Keratinocyte (primary cell): Measurements from ENCODE around the gene ERMAP. TPM values are rescaled to one million over a fixed set of nuclear protein-coding genes. Genes with fewer than 3 reads are reported as not detected.

Experiments used
- DNase-seq: peaks from one replicate; pipeline ENCODE4 v3.0.0-alpha.2; 2011; ENCODE audit warnings: low read depth, missing footprints, low spot score
- FAIRE-seq: peaks from 2 replicates; lab custom pipeline; 2011; peaks lifted over from hg19 to GRCh38; lab: Jason Lieb, UNC
- H2AFZ ChIP-seq: 2 replicates; pipeline ENCODE4 v1.6.0; 2012; ENCODE audit warnings: low read length, control low read depth, inconsistent platforms; ENCODE audit not compliant: control insufficient read depth
- H3K27ac ChIP-seq: 2 replicates; pipeline ENCODE4 v1.5.1; 2011; ENCODE audit warnings: low read length; ENCODE audit not compliant: control insufficient read depth, insufficient read depth
- H3K27me3 ChIP-seq: 3 replicates; pipeline ENCODE4 v1.6.0; 2011; ENCODE audit warnings: low read length; ENCODE audit not compliant: control insufficient read depth, insufficient read depth; ENCODE audit errors: extremely low read depth
- H3K36me3 ChIP-seq, 2 experiments: 2 replicates in 1 of 2; 3 replicates in 1 of 2; pipeline ENCODE4 v1.5.1; 2011; ENCODE audit warnings: low read length in 2 of 2, mild to moderate bottlenecking in 1 of 2; ENCODE audit not compliant: control insufficient read depth in 2 of 2, insufficient read depth in 2 of 2; ENCODE audit errors: extremely low read depth in 1 of 2
- H3K4me1 ChIP-seq: 3 replicates; pipeline ENCODE4 v1.5.1; 2011; ENCODE audit warnings: low read length; ENCODE audit not compliant: control insufficient read depth, insufficient read depth; ENCODE audit errors: extremely low read depth
- H3K4me2 ChIP-seq: 3 replicates; pipeline ENCODE4 v1.6.0; 2011; ENCODE audit warnings: low read depth, low read length; ENCODE audit not compliant: control insufficient read depth, insufficient read depth; ENCODE audit errors: extremely low read depth
- H3K4me3 ChIP-seq, 3 experiments: fragments of 200-600 bp in 1 of 3; sonication (generic) in 1 of 3; 2 replicates in 2 of 3; 3 replicates in 1 of 3; pipeline ENCODE4 v1.5.1; 2011 to 2016; ENCODE audit warnings: low read length in 3 of 3, mild to moderate bottlenecking in 3 of 3, control low read depth in 2 of 3, inconsistent platforms in 1 of 3, low read depth in 1 of 3, mixed read lengths in 1 of 3, mixed run types in 1 of 3, moderate library complexity in 1 of 3; ENCODE audit not compliant: control insufficient read depth in 2 of 3, insufficient read depth in 2 of 3; ENCODE audit errors: extremely low read depth in 1 of 3
- H3K79me2 ChIP-seq: 2 replicates; pipeline ENCODE4 v1.6.0; 2012; ENCODE audit warnings: low read length; ENCODE audit not compliant: control insufficient read depth, insufficient read depth
- H3K9ac ChIP-seq: 3 replicates; pipeline ENCODE4 v1.6.0; 2011; ENCODE audit warnings: low read length; ENCODE audit not compliant: control insufficient read depth, insufficient read depth; ENCODE audit errors: extremely low read depth
- H3K9me1 ChIP-seq: 3 replicates; pipeline ENCODE4 v1.6.0; 2011; ENCODE audit warnings: low read length; ENCODE audit not compliant: control insufficient read depth, insufficient read depth; ENCODE audit errors: extremely low read depth
- H3K9me3 ChIP-seq: 2 replicates; pipeline ENCODE4 v1.5.1; 2012; ENCODE audit warnings: low read depth, low read length; ENCODE audit not compliant: control insufficient read depth
- H4K20me1 ChIP-seq: 3 replicates; pipeline ENCODE4 v1.6.0; 2011; ENCODE audit warnings: low read length; ENCODE audit not compliant: control insufficient read depth, insufficient read depth; ENCODE audit errors: extremely low read depth
- CTCF ChIP-seq, 3 experiments: IDR thresholded peaks in 1 of 3; conservative IDR thresholded peaks in 1 of 3; optimal IDR thresholded peaks in 1 of 3; 2 replicates in 2 of 3; 3 replicates in 1 of 3; pipeline versions ENCODE3 to v1.5.1; 2011; ENCODE audit warnings: low read length in 3 of 3, mild to moderate bottlenecking in 3 of 3, moderate library complexity in 2 of 3, control low read depth in 1 of 3, inconsistent platforms in 1 of 3; ENCODE audit not compliant: insufficient read depth in 2 of 3; ENCODE audit errors: extremely low read depth in 1 of 3
- EZH2 ChIP-seq: IDR thresholded peaks from one replicate; pipeline ENCODE4 v1.6.1; 2012; ENCODE audit warnings: inconsistent platforms, mild to moderate bottlenecking, low read length, moderate library complexity
- dilution Hi-C: fragments of 300-500 bp; cut with MboI; formaldehyde crosslinking; loops from one replicate; pipeline ENCODE4 v1.7.0; 2020; ENCODE audit warnings: low sequenced_read_pairs; ENCODE audit not compliant: extremely low pct_ligation_motif_present
- polyA plus RNA-seq, 5 experiments: library from polyadenylated mRNA; depleted of rRNA in 3 of 5; stranded (reverse) in 3 of 5; stranded (forward) in 1 of 5; unstranded in 1 of 5; fragments of >200 nt; gene quantifications; 1 replicate in 1 of 5; 2 replicates in 3 of 5; 3 replicates in 1 of 5; pipeline versions ENCODE4 v1.2.1 to v1.2.3, GENCODE V29; 2011 to 2012; ENCODE audit warnings: missing spikeins in 2 of 5, low read depth in 1 of 5, low replicate concordance in 1 of 5

Gene ERMAP
- polyA plus RNA-seq, 1 donor (not counting 4 experiments of a cell fraction or from before 2014, with no cell fraction given): 5.6 TPM

- Histone ChIP-seq H3K4me2 (no peak overlapping the region), H3K4me3 (no peak overlapping the region), H3K9me3 (no peaks in the 10 kb centered on the region), H3K9me1 (no peaks in the 10 kb centered on the region), H3K4me1 (no peaks in the 10 kb centered on the region), H3K9ac (no peak overlapping the region), H4K20me1 (no peaks in the 10 kb centered on the region), H3K27ac (no peak overlapping the region), H3K27me3 (no peaks in the 10 kb centered on the region), H3K79me2 (no peaks in the 10 kb centered on the region), H2AFZ (no peak overlapping the region), H3K36me3 (no peaks in the 10 kb centered on the region)
- FAIRE-seq (no peak), DNase-seq (no peak)
- dilution Hi-C loops: no loop called here
- no peak for TF ChIP-seq CTCF (optimal IDR thresholded peaks at IDR 0.05 in 1 of 3, IDR thresholded peaks at IDR 0.05 in 1 of 3, conservative IDR thresholded peaks at IDR 0.05 in 1 of 3; ENCODE audit: extremely low read depth in 1 of 3, insufficient read depth in 2 of 3, low read length in 3 of 3)
- no peak for TF ChIP-seq EZH2
These were observed 19.5 kb upstream of the ERMAP start for GRCh38 chr1:42797414-42797813.

GRCh38 chr1:42797979-42798378, 18.9 kb upstream of the ERMAP start:
- no peaks in the 10 kb centered on the region for H3K9me3 ChIP-seq
- no peaks in the 10 kb centered on the region for H3K9me1 ChIP-seq
- dilution Hi-C loops: no loop called here
- H3K36me3 ChIP-seq: no peaks in the 10 kb centered on the region
- no peak overlapping the region for H3K27ac ChIP-seq
- DNase-seq: no peak
- no peaks in the 10 kb centered on the region for H3K27me3 ChIP-seq
- H2AFZ ChIP-seq: no peak overlapping the region
- TF ChIP-seq EZH2 (no peak), CTCF (optimal IDR thresholded peaks at IDR 0.05 in 1 of 3, IDR thresholded peaks at IDR 0.05 in 1 of 3, conservative IDR thresholded peaks at IDR 0.05 in 1 of 3; ENCODE audit: extremely low read depth in 1 of 3, insufficient read depth in 2 of 3, low read length in 3 of 3) (no peak)
- H3K79me2 ChIP-seq: no peaks in the 10 kb centered on the region
- no peaks in the 10 kb centered on the region for H4K20me1 ChIP-seq
- no peak overlapping the region for H3K4me2 ChIP-seq
- no peak overlapping the region for H3K4me3 ChIP-seq
- no peaks in the 10 kb centered on the region for H3K4me1 ChIP-seq
- H3K9ac ChIP-seq: no peak overlapping the region
- no peak for FAIRE-seq
